Measurements from ENCODE around the gene PCBP4.

- TF ChIP-seq EP300 (IDR thresholded peaks at IDR 0.05; ENCODE audit: low read depth): no peak
- peak; percentile 87 to 96 (median 90) for TF ChIP-seq CTCF (IDR thresholded peaks at IDR 0.05)
- TF ChIP-seq POLR2A (IDR thresholded peaks at IDR 0.05): no peak
- no peak for TF ChIP-seq POLR2AphosphoS5 (IDR thresholded peaks at IDR 0.05)
These were observed 34.3 kb upstream of the PCBP4 start for GRCh38 chr3:52001443-52001974.

Data from transverse colon (tissue), 4 donors.